ENCODE results near the gene CARD10. TPM values are rescaled to one million over a fixed set of nuclear protein-coding genes. Genes with fewer than 3 reads are reported as not detected.

Gene CARD10
- polyA plus RNA-seq, 1 donor = 36.0 TPM

GRCh38 chr22:37462436-37462835, 56.8 kb downstream of the CARD10 start:
- Histone ChIP-seq H3K9me3 (ENCODE audit: control insufficient read depth, low read depth, low read length) (no peaks in the 10 kb centered on the region), H3K27me3 (ENCODE audit: control insufficient read depth, insufficient read depth, low read length) (no peaks in the 10 kb centered on the region), H3K27ac (ENCODE audit: low read length) (no peak overlapping the region), H3K4me3 (ENCODE audit: low read length) (no peak overlapping the region), H3K4me1 (ENCODE audit: control insufficient read depth, insufficient read depth, low read length) (no peaks in the 10 kb centered on the region), H3K36me3 (ENCODE audit: control insufficient read depth, insufficient read depth, low read length) (no peaks in the 10 kb centered on the region)
- DNase-seq = no peak
- WGBS (ENCODE audit: insufficient coverage, low lambda C conversion rate) = no CpG with 5 or more reads among the region's 5 CpGs

DNA sequence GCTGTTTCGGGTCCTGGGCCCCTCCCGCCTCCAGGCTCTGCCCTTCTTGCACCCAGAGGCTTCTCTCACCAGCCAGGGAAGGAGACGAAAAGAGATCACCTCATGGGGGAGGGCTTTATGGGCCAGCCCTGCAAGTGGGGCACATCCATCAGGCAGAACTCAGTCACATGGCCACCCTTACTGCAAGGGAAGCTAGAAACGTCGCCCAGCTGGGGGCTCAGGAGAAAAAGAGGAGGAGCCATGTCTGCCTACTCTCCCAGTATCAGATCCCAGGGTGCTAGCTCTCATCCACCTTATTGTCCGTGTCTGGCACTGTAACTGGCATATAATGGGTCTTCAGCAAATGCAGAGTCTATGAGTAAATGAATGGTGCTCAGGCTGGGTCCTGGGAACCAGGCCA, 57.3 kb downstream of the CARD10 start:
- no peaks in the 10 kb centered on the region for H3K36me3 ChIP-seq (ENCODE audit: control insufficient read depth, insufficient read depth, low read length)
- no CpG with 5 or more reads among the region's 6 CpGs for WGBS (ENCODE audit: insufficient coverage, low lambda C conversion rate)

GRCh38 chr22:37460684-37461083, 58.5 kb downstream of the CARD10 start:
- no peak overlapping the region for H3K4me3 ChIP-seq (ENCODE audit: low read length)
- no peaks in the 10 kb centered on the region for H3K36me3 ChIP-seq (ENCODE audit: control insufficient read depth, insufficient read depth, low read length)
- H3K27me3 ChIP-seq (ENCODE audit: control insufficient read depth, insufficient read depth, low read length) = no peaks in the 10 kb centered on the region
- no peak for DNase-seq
- no peak overlapping the region for H3K27ac ChIP-seq (ENCODE audit: low read length)
- no CpG with 5 or more reads among the region's 3 CpGs for WGBS (ENCODE audit: insufficient coverage, low lambda C conversion rate)
- no peaks in the 10 kb centered on the region for H3K9me3 ChIP-seq (ENCODE audit: control insufficient read depth, low read depth, low read length)
- peaks cover under 1% of the 10 kb centered on the region for H3K4me1 ChIP-seq (ENCODE audit: control insufficient read depth, insufficient read depth, low read length)

More for the DNA sequence above, 57.3 kb downstream of the CARD10 start:
- H3K9me3 ChIP-seq (ENCODE audit: control insufficient read depth, low read depth, low read length) = no peaks in the 10 kb centered on the region
- DNase-seq = no peak
- H3K4me1 ChIP-seq (ENCODE audit: control insufficient read depth, insufficient read depth, low read length) = no peaks in the 10 kb centered on the region
- H3K4me3 ChIP-seq (ENCODE audit: low read length) = no peak overlapping the region
- no peaks in the 10 kb centered on the region for H3K27me3 ChIP-seq (ENCODE audit: control insufficient read depth, insufficient read depth, low read length)
- no peak overlapping the region for H3K27ac ChIP-seq (ENCODE audit: low read length)

DNA sequence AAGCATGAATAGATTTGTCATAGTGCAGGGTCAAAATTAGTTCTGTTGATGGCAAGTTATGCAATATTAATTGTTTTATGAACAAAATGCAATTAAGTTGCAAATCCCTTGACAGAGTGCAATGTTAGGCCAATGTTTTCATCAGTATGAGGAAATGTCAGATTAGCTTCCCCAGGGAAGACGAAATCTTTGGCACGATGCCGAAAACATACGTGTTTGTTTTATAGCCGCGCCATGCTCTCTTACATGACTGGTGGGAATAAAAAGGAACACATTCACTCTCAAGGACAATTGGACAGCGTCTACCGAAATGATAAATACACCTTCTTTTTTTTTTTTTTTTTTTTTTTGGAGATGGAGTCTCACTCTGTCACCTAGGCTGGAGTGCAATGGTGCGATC, 60.0 kb downstream of the CARD10 start:
- H3K9me3 ChIP-seq (ENCODE audit: control insufficient read depth, low read depth, low read length) = no peaks in the 10 kb centered on the region
- no peaks in the 10 kb centered on the region for H3K36me3 ChIP-seq (ENCODE audit: control insufficient read depth, insufficient read depth, low read length)
- no peak for DNase-seq
- no peaks in the 10 kb centered on the region for H3K27me3 ChIP-seq (ENCODE audit: control insufficient read depth, insufficient read depth, low read length)
- H3K4me3 ChIP-seq (ENCODE audit: low read length) = no peak overlapping the region
- WGBS (ENCODE audit: insufficient coverage, low lambda C conversion rate) = no CpG with 5 or more reads among the region's 9 CpGs
- no peak overlapping the region for H3K27ac ChIP-seq (ENCODE audit: low read length)
- H3K4me1 ChIP-seq (ENCODE audit: control insufficient read depth, insufficient read depth, low read length) = peaks cover 13% of the 10 kb centered on the region

DNA sequence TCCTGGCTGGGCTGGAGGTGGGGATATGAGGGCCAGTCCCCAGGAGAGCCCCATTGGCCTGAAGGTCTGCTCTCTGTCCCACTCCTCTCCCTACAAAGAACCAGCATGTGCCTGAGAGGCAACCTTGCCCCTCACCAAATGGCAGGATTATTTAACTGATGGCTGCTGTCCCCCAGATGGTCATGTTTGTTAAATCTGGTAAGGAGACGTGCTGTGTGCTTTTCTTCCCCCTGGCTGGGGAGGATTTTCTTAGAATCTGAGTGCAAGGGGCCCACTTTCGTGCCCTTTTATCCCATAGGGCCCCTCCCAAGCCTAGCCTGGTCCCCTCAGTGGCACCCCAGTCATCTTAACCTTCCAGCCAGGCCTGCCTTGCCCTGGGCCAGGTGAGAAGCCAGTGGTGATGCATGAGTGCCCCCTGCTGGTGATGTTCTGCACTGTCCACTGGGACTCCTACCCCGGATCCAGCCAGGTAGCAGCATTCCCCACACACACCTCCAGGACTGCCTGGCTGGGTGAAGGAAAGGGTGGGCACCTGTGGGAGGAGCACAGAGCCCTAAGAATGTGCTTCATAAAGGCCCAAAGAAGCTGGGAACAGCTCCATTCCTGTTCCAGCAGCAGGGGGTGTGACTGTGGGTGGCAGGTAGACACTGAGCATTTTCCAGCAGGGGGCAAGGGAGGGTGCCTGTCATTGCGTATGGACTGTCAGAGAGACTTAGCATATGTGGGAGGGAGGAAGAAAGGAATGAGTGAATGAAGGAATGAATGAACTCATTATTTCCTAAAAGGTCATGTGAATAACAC, 61.9 kb downstream of the CARD10 start:
- Histone ChIP-seq H3K4me3 (ENCODE audit: low read length) (no peak overlapping the region), H3K27me3 (ENCODE audit: control insufficient read depth, insufficient read depth, low read length) (no peaks in the 10 kb centered on the region), H3K9me3 (ENCODE audit: control insufficient read depth, low read depth, low read length) (no peaks in the 10 kb centered on the region), H3K27ac (ENCODE audit: low read length) (no peak overlapping the region), H3K36me3 (ENCODE audit: control insufficient read depth, insufficient read depth, low read length) (no peaks in the 10 kb centered on the region), H3K4me1 (ENCODE audit: control insufficient read depth, insufficient read depth, low read length) (peaks cover 13% of the 10 kb centered on the region)
- WGBS (ENCODE audit: insufficient coverage, low lambda C conversion rate) = 40% methylated on average over 1 of the region's 4 CpGs
- peak; percentile 53 for DNase-seq

GRCh38 chr22:37456346-37456745, 62.9 kb downstream of the CARD10 start:
- peaks cover 13% of the 10 kb centered on the region for H3K4me1 ChIP-seq (ENCODE audit: control insufficient read depth, insufficient read depth, low read length)
- H3K36me3 ChIP-seq (ENCODE audit: control insufficient read depth, insufficient read depth, low read length) = no peaks in the 10 kb centered on the region
- no peaks in the 10 kb centered on the region for H3K9me3 ChIP-seq (ENCODE audit: control insufficient read depth, low read depth, low read length)
- no peak for DNase-seq
- WGBS (ENCODE audit: insufficient coverage, low lambda C conversion rate) = 89% methylated on average over 3 of the region's 17 CpGs
- H3K27ac ChIP-seq (ENCODE audit: low read length) = no peak overlapping the region
- H3K27me3 ChIP-seq (ENCODE audit: control insufficient read depth, insufficient read depth, low read length) = no peaks in the 10 kb centered on the region
- H3K4me3 ChIP-seq (ENCODE audit: low read length) = no peak overlapping the region

- DNase-seq = no peak
- no peaks in the 10 kb centered on the region for H3K36me3 ChIP-seq (ENCODE audit: control insufficient read depth, insufficient read depth, low read length)
- H3K27ac ChIP-seq (ENCODE audit: low read length) = no peak overlapping the region
- H3K4me1 ChIP-seq (ENCODE audit: control insufficient read depth, insufficient read depth, low read length) = peaks cover 13% of the 10 kb centered on the region
- no peak overlapping the region for H3K4me3 ChIP-seq (ENCODE audit: low read length)
- no CpG with 5 or more reads among the region's 14 CpGs for WGBS (ENCODE audit: insufficient coverage, low lambda C conversion rate)
- H3K27me3 ChIP-seq (ENCODE audit: control insufficient read depth, insufficient read depth, low read length) = no peaks in the 10 kb centered on the region
- H3K9me3 ChIP-seq (ENCODE audit: control insufficient read depth, low read depth, low read length) = no peaks in the 10 kb centered on the region
These were observed 63.3 kb downstream of the CARD10 start for GRCh38 chr22:37455896-37456295.

DNA sequence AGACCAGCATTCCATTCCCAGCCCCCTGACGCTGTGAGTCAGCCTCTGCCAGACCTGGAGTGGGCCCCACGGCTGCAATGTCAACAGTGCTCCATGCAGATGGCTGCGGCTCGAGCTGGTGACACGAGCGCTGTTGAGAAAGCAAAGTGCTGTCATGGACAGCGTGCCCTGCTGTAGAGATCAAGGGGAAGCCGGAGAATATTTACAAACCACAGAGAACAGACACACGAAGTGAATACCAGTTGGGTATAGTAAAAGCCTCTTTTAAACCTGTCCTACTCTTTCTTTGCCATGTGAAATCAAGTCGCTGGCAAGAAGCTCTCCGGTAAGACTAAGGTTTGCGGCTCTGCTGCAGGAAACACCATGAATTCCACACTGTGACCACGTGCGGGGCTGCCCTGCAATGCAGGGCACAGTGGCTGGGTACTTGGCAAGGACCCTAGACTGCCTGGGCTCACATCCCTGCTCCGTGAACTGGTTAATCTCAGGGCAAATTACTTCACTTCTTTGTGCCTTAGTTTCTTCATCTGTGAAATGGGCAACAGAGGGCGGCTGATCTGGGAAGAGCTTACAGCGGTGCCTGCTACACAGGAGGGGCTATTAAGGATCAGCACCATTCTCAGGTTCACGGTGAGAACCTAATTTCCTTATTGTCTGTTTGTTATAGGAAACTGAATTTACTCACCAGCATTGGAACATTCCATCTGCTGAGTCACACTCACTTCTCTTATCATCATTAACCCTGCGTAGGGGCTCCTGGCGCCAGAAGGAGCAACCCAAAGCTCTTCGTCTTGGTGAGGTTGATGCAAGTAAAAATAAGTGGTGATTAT, 64.1 kb downstream of the CARD10 start:
- DNase-seq = peak; percentile 48 to 76
- Histone ChIP-seq H3K4me3 (ENCODE audit: low read length) (no peak overlapping the region), H3K36me3 (ENCODE audit: control insufficient read depth, insufficient read depth, low read length) (no peaks in the 10 kb centered on the region), H3K9me3 (ENCODE audit: control insufficient read depth, low read depth, low read length) (no peaks in the 10 kb centered on the region), H3K4me1 (ENCODE audit: control insufficient read depth, insufficient read depth, low read length) (peaks cover 13% of the 10 kb centered on the region), H3K27me3 (ENCODE audit: control insufficient read depth, insufficient read depth, low read length) (no peaks in the 10 kb centered on the region), H3K27ac (ENCODE audit: low read length) (peak overlapping the region; percentile 37)
- WGBS (ENCODE audit: insufficient coverage, low lambda C conversion rate) = 20% methylated on average over 1 of the region's 21 CpGs

- H3K36me3 ChIP-seq (ENCODE audit: control insufficient read depth, insufficient read depth, low read length) = no peaks in the 10 kb centered on the region
- no CpG with 5 or more reads among the region's 7 CpGs for WGBS (ENCODE audit: insufficient coverage, low lambda C conversion rate)
- DNase-seq = no peak
- no peaks in the 10 kb centered on the region for H3K27me3 ChIP-seq (ENCODE audit: control insufficient read depth, insufficient read depth, low read length)
- H3K4me1 ChIP-seq (ENCODE audit: control insufficient read depth, insufficient read depth, low read length) = peaks cover 13% of the 10 kb centered on the region
- H3K4me3 ChIP-seq (ENCODE audit: low read length) = no peak overlapping the region
- no peak overlapping the region for H3K27ac ChIP-seq (ENCODE audit: low read length)
- no peaks in the 10 kb centered on the region for H3K9me3 ChIP-seq (ENCODE audit: control insufficient read depth, low read depth, low read length)
These were observed 65.5 kb downstream of the CARD10 start for GRCh38 chr22:37453696-37454095.

DNA sequence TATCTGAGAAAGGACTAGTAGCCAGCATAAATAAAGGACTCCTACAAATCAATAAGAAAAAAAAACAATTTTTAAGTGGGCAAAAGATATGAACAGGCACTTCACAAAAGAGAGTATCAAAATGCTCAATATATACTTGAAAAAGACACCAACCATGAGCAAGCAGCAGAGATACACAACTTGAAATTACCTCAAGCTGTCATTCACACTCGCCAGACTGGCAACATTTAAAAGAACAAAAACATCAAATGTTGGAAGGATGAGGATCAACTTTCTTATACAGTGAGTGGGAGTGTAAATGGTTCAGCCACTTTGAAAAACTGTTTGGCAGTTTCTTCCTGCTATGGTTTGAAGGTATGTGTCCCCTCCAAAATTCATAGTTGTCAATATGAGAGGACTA, 68.0 kb downstream of the CARD10 start:
- no peak overlapping the region for H3K27ac ChIP-seq (ENCODE audit: low read length)
- no peaks in the 10 kb centered on the region for H3K9me3 ChIP-seq (ENCODE audit: control insufficient read depth, low read depth, low read length)
- peaks cover 13% of the 10 kb centered on the region for H3K4me1 ChIP-seq (ENCODE audit: control insufficient read depth, insufficient read depth, low read length)

More for the DNA sequence above, 68.0 kb downstream of the CARD10 start:
- no peak overlapping the region for H3K4me3 ChIP-seq (ENCODE audit: low read length)
- DNase-seq = no peak
- WGBS (ENCODE audit: insufficient coverage, low lambda C conversion rate) = 100% methylated on average over 1 of the region's 1 CpG
- H3K27me3 ChIP-seq (ENCODE audit: control insufficient read depth, insufficient read depth, low read length) = no peaks in the 10 kb centered on the region
- H3K36me3 ChIP-seq (ENCODE audit: control insufficient read depth, insufficient read depth, low read length) = no peaks in the 10 kb centered on the region
